ENCODE results near the gene LCTL.

DNA sequence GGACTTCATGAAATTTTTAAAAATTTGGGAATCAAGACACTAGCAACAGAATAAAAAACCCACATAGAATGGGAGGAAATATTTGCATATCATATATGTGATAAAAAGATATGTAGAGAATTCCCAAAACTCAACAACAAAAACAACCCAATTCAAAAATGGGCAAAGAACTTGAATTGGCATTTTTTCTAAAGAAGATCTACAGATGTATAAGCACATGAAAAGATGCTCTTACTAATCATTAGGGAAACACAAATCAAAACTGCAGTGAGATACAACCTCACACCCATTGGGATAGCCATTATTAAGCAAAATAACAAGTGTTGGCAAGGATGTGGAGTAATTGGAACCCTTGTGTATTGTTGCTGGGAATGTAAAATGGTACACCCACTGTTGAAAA, 10.1 kb downstream of the LCTL start:
- TF ChIP-seq, protein P1, sequence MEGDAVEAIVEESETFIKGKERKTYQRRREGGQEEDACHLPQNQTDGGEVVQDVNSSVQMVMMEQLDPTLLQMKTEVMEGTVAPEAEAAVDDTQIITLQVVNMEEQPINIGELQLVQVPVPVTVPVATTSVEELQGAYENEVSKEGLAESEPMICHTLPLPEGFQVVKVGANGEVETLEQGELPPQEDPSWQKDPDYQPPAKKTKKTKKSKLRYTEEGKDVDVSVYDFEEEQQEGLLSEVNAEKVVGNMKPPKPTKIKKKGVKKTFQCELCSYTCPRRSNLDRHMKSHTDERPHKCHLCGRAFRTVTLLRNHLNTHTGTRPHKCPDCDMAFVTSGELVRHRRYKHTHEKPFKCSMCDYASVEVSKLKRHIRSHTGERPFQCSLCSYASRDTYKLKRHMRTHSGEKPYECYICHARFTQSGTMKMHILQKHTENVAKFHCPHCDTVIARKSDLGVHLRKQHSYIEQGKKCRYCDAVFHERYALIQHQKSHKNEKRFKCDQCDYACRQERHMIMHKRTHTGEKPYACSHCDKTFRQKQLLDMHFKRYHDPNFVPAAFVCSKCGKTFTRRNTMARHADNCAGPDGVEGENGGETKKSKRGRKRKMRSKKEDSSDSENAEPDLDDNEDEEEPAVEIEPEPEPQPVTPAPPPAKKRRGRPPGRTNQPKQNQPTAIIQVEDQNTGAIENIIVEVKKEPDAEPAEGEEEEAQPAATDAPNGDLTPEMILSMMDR (IDR thresholded peaks at IDR 0.05), result no peak
- TF ChIP-seq SIN3A (IDR thresholded peaks at IDR 0.05; ENCODE audit: borderline replicate concordance, insufficient read depth, low read depth, low read length), result no peak
- no peak for TF ChIP-seq POLR2AphosphoS5 (IDR thresholded peaks at IDR 0.05; ENCODE audit: low read depth, low read length)
- TF ChIP-seq, protein P2, sequence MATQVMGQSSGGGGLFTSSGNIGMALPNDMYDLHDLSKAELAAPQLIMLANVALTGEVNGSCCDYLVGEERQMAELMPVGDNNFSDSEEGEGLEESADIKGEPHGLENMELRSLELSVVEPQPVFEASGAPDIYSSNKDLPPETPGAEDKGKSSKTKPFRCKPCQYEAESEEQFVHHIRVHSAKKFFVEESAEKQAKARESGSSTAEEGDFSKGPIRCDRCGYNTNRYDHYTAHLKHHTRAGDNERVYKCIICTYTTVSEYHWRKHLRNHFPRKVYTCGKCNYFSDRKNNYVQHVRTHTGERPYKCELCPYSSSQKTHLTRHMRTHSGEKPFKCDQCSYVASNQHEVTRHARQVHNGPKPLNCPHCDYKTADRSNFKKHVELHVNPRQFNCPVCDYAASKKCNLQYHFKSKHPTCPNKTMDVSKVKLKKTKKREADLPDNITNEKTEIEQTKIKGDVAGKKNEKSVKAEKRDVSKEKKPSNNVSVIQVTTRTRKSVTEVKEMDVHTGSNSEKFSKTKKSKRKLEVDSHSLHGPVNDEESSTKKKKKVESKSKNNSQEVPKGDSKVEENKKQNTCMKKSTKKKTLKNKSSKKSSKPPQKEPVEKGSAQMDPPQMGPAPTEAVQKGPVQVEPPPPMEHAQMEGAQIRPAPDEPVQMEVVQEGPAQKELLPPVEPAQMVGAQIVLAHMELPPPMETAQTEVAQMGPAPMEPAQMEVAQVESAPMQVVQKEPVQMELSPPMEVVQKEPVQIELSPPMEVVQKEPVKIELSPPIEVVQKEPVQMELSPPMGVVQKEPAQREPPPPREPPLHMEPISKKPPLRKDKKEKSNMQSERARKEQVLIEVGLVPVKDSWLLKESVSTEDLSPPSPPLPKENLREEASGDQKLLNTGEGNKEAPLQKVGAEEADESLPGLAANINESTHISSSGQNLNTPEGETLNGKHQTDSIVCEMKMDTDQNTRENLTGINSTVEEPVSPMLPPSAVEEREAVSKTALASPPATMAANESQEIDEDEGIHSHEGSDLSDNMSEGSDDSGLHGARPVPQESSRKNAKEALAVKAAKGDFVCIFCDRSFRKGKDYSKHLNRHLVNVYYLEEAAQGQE (IDR thresholded peaks at IDR 0.05; ENCODE audit: insufficient read depth in 1 of 2, low read depth in 2 of 2, low read length in 1 of 2), result no peak
- no peak for TF ChIP-seq TCF7L2 (IDR thresholded peaks at IDR 0.05; ENCODE audit: low read depth, low read length)
